Astrocyte (in vitro differentiated cells and primary cell): ENCODE results near the gene TCIRG1. TPM values are rescaled to one million over a fixed set of nuclear protein-coding genes. Genes with fewer than 3 reads are reported as not detected.

Source experiments
- DNase-seq: peaks from one replicate; pipeline ENCODE4 v3.0.0-alpha.2; 2010; ENCODE audit warnings: low read depth
- FAIRE-seq: peaks from 2 replicates; lab custom pipeline; 2011; peaks lifted over from hg19 to GRCh38; lab: Jason Lieb, UNC
- H2AFZ ChIP-seq: 2 replicates; pipeline ENCODE4 v1.6.0; 2012; ENCODE audit warnings: low read depth, low read length, inconsistent platforms
- H3K27ac ChIP-seq: 2 replicates; pipeline ENCODE4 v1.5.1; 2011; ENCODE audit warnings: low read depth, low read length, inconsistent platforms
- H3K27me3 ChIP-seq: 2 replicates; pipeline ENCODE4 v1.6.0; 2011; ENCODE audit warnings: low read length, inconsistent platforms; ENCODE audit not compliant: insufficient read depth
- H3K36me3 ChIP-seq: 2 replicates; pipeline ENCODE4 v1.5.1; 2011; ENCODE audit warnings: low read length, inconsistent platforms; ENCODE audit not compliant: insufficient read depth
- H3K4me1 ChIP-seq: 2 replicates; pipeline ENCODE4 v1.5.1; 2011; ENCODE audit warnings: low read length, inconsistent platforms; ENCODE audit not compliant: insufficient read depth
- H3K4me2 ChIP-seq: 2 replicates; pipeline ENCODE4 v1.6.0; 2012; ENCODE audit warnings: low read length, inconsistent platforms
- H3K4me3 ChIP-seq: 2 replicates; pipeline ENCODE4 v1.5.1; 2011; ENCODE audit warnings: low read depth, mild to moderate bottlenecking, low read length, inconsistent platforms; ENCODE audit not compliant: insufficient read depth
- H3K79me2 ChIP-seq: 2 replicates; pipeline ENCODE4 v1.6.0; 2012; ENCODE audit warnings: mild to moderate bottlenecking, low read length, inconsistent platforms; ENCODE audit not compliant: insufficient read depth
- H3K9ac ChIP-seq: 2 replicates; pipeline ENCODE4 v1.6.0; 2012; ENCODE audit warnings: mild to moderate bottlenecking, low read length, inconsistent platforms
- H3K9me3 ChIP-seq: 2 replicates; pipeline ENCODE4 v1.5.1; 2012; ENCODE audit warnings: low read depth, mild to moderate bottlenecking, low read length, inconsistent platforms; ENCODE audit not compliant: insufficient read depth
- H4K20me1 ChIP-seq: 2 replicates; pipeline ENCODE4 v1.6.0; 2012; ENCODE audit warnings: low read length, inconsistent platforms; ENCODE audit not compliant: insufficient read depth
- H3K27ac Mint-ChIP-seq: one replicate; pipeline ENCODE4 v1.8.0; 2021; ENCODE audit warnings: mild to moderate bottlenecking, mixed read lengths; ENCODE audit not compliant: unreplicated experiment
- H3K27me3 Mint-ChIP-seq: one replicate; pipeline ENCODE4 v1.8.0; 2021; ENCODE audit warnings: low read depth, mixed read lengths; ENCODE audit not compliant: unreplicated experiment
- H3K36me3 Mint-ChIP-seq: one replicate; pipeline ENCODE4 v1.8.0; 2021; ENCODE audit warnings: low read depth, mixed read lengths; ENCODE audit not compliant: unreplicated experiment
- H3K4me1 Mint-ChIP-seq: one replicate; pipeline ENCODE4 v1.8.0; 2021; ENCODE audit warnings: low read depth, mixed read lengths; ENCODE audit not compliant: unreplicated experiment
- H3K4me3 Mint-ChIP-seq: one replicate; pipeline ENCODE4 v1.8.0; 2021; ENCODE audit warnings: mild to moderate bottlenecking, moderate library complexity, mixed read lengths; ENCODE audit not compliant: unreplicated experiment
- H3K9me3 Mint-ChIP-seq: one replicate; pipeline ENCODE4 v1.8.0; 2021; ENCODE audit warnings: mild to moderate bottlenecking, mixed read lengths; ENCODE audit not compliant: unreplicated experiment
- EZH2 ChIP-seq: IDR thresholded peaks from 2 replicates; pipeline ENCODE4 v1.6.1; 2012; ENCODE audit warnings: mild to moderate bottlenecking, low read length, inconsistent platforms; ENCODE audit not compliant: insufficient read depth
- total RNA-seq: library from RNA; stranded (reverse); gene quantifications from 2 replicates; pipeline ENCODE4 v1.2.1, GENCODE V29; 2021
- TF ChIP-seq, protein P1 (sequence below): IDR thresholded peaks from 2 replicates; pipeline ENCODE4 v1.5.1; 2011; ENCODE audit warnings: low read depth, mild to moderate bottlenecking, inconsistent platforms, low read length, moderate library complexity; ENCODE audit not compliant: insufficient read depth

Gene TCIRG1
- total RNA-seq, 1 donor from 2014 or later = 55.1 TPM

DNA sequence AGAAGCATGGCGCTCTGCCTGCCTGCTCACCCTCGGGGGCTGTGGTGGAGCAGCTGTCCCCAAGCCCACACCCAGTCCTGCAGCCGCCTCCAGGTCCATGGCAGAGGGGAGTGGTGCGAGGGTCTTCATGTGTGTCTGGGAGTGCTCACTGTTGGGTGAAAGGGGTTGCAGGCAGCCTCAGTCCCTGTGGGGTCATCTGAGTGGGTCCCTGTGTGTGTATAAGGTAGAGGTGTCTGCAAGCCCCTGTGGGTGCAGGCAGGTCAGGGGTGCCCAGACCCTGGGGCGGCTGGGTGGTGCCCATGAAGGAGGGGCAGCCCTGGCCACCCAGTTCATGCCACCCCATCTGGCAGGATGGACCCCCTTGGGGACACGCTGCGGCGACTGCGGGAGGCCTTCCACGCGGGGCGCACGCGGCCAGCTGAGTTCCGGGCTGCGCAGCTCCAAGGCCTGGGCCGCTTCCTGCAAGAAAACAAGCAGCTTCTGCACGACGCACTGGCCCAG is 23.8 kb upstream of the TCIRG1 start:
- H2AFZ ChIP-seq = no peak overlapping the region
- TF ChIP-seq, protein P1, sequence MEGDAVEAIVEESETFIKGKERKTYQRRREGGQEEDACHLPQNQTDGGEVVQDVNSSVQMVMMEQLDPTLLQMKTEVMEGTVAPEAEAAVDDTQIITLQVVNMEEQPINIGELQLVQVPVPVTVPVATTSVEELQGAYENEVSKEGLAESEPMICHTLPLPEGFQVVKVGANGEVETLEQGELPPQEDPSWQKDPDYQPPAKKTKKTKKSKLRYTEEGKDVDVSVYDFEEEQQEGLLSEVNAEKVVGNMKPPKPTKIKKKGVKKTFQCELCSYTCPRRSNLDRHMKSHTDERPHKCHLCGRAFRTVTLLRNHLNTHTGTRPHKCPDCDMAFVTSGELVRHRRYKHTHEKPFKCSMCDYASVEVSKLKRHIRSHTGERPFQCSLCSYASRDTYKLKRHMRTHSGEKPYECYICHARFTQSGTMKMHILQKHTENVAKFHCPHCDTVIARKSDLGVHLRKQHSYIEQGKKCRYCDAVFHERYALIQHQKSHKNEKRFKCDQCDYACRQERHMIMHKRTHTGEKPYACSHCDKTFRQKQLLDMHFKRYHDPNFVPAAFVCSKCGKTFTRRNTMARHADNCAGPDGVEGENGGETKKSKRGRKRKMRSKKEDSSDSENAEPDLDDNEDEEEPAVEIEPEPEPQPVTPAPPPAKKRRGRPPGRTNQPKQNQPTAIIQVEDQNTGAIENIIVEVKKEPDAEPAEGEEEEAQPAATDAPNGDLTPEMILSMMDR = no peak
- TF ChIP-seq EZH2 = no peak
- H3K4me2 ChIP-seq = peak overlapping the region; percentile 70

DNA sequence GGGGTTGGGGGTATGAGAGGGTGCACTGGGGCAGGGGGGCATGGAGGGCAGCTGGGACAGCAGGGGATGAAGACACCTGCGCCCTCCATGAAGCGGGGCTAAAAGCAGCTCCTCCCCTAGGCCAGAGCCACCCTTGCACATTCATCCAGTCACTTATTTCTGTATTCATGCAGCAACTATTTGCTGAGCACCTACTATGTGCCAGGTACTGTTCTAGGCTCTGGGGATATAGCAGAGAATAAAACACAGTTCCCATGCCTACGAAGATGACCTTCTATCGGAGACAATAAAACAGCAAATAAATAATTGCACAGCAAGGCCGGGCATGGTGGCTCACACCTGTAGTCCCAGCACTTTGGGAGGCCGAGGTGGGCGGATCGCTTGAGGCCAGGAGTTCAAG is 23.4 kb upstream of the TCIRG1 start:
- DNase-seq = no peak
- peaks cover 43% of the 10 kb centered on the region for H3K4me1 ChIP-seq
- H3K27ac ChIP-seq = no peak overlapping the region
- H2AFZ ChIP-seq = no peak overlapping the region
- no peaks in the 10 kb centered on the region for H3K9me3 ChIP-seq
- no peak overlapping the region for H3K4me3 Mint-ChIP-seq
- peaks cover 16% of the 10 kb centered on the region for H3K79me2 ChIP-seq
- no peak for FAIRE-seq
- TF ChIP-seq, protein P1 = no peak
- H3K36me3 ChIP-seq = no peaks in the 10 kb centered on the region
- H3K4me3 ChIP-seq = no peak overlapping the region
- H3K4me2 ChIP-seq = no peak overlapping the region
- H3K27me3 Mint-ChIP-seq = peaks cover 4% of the 10 kb centered on the region
- H3K27ac Mint-ChIP-seq = no peak overlapping the region
- peaks cover 2% of the 10 kb centered on the region for H3K36me3 Mint-ChIP-seq
- H4K20me1 ChIP-seq = no peaks in the 10 kb centered on the region
- H3K9me3 Mint-ChIP-seq = no peaks in the 10 kb centered on the region
- H3K9ac ChIP-seq = no peak overlapping the region
- H3K4me1 Mint-ChIP-seq = peaks cover 15% of the 10 kb centered on the region
- no peaks in the 10 kb centered on the region for H3K27me3 ChIP-seq

More for the DNA sequence above, 23.8 kb upstream of the TCIRG1 start:
- H3K36me3 ChIP-seq = no peaks in the 10 kb centered on the region
- H3K4me3 ChIP-seq = no peak overlapping the region
- no peaks in the 10 kb centered on the region for H3K27me3 ChIP-seq
- no peaks in the 10 kb centered on the region for H4K20me1 ChIP-seq
- H3K27me3 Mint-ChIP-seq = peaks cover 4% of the 10 kb centered on the region
- H3K27ac Mint-ChIP-seq = no peak overlapping the region
- H3K4me1 ChIP-seq = peaks cover 48% of the 10 kb centered on the region
- H3K36me3 Mint-ChIP-seq = peaks cover 2% of the 10 kb centered on the region
- FAIRE-seq = no peak
- H3K79me2 ChIP-seq = peaks cover 16% of the 10 kb centered on the region
- no peaks in the 10 kb centered on the region for H3K9me3 Mint-ChIP-seq
- DNase-seq = no peak
- no peaks in the 10 kb centered on the region for H3K9me3 ChIP-seq
- no peak overlapping the region for H3K4me3 Mint-ChIP-seq
- peak overlapping the region; percentile 78 for H3K9ac ChIP-seq
- no peak overlapping the region for H3K27ac ChIP-seq
- peaks cover 15% of the 10 kb centered on the region for H3K4me1 Mint-ChIP-seq

DNA sequence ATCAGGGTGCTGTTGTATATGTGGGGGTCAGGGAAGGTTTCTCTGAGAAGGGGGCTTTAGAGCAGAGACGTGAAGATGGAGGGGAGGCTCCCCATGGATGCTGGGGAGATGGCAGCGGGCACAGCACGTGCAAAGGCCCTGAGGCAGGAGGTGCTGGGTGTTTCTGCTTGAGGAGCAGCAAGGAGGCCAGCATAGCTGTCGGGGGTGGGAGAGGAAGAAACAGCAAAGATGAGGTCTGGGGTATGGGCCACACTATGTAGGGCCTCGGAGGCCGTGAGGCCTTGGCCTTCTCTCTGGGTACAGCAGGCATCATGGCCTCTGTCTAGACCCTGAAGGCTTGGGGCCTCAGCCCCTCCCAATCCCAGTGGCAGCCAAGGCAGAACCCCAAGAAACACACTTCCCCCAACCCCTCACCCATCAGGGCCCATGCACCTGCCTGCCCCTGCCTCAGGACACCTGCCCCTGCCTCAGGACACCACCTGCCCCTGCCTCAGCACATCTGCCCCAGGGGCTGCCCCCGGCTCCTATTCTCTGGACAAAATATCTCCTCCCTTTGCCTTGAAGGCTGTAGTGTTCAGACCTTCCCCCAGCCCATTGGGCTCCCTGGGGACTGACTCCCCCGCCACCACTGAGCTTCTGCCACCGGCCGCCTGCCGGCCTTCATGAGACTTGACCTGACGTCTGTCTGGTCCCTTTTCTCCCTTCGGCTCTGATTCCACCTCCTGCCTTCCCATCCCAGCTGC is 22.5 kb upstream of the TCIRG1 start:
- peaks cover 2% of the 10 kb centered on the region for H3K36me3 Mint-ChIP-seq
- Histone ChIP-seq H3K36me3 (no peaks in the 10 kb centered on the region), H4K20me1 (no peaks in the 10 kb centered on the region), H3K27me3 (no peaks in the 10 kb centered on the region), H3K4me2 (no peak overlapping the region), H3K27ac (no peak overlapping the region), H3K4me3 (no peak overlapping the region), H3K9ac (no peak overlapping the region), H3K4me1 (peaks cover 34% of the 10 kb centered on the region), H3K9me3 (no peaks in the 10 kb centered on the region), H2AFZ (no peak overlapping the region), H3K79me2 (peaks cover 14% of the 10 kb centered on the region)
- peaks cover 4% of the 10 kb centered on the region for H3K27me3 Mint-ChIP-seq
- H3K27ac Mint-ChIP-seq = peak overlapping the region; percentile 47
- no peak for DNase-seq
- no peaks in the 10 kb centered on the region for H3K9me3 Mint-ChIP-seq
- TF ChIP-seq, protein P1 = no peak
- TF ChIP-seq EZH2 = no peak
- no peak overlapping the region for H3K4me3 Mint-ChIP-seq
- no peak for FAIRE-seq
- H3K4me1 Mint-ChIP-seq = peaks cover 12% of the 10 kb centered on the region
